Type B pancreatic cell (in vitro differentiated cells): ENCODE data around the gene SCN8A. TPM values are rescaled to one million over a fixed set of nuclear protein-coding genes. Genes with fewer than 3 reads are reported as not detected.

Source experiments
- DNase-seq: peaks from one replicate; pipeline ENCODE4 v3.0.0; 2021; ENCODE audit warnings: mixed read lengths; ENCODE audit not compliant: unreplicated experiment; ENCODE audit errors: extremely low spot score
- H3K27ac Mint-ChIP-seq: 2 replicates; pipeline ENCODE4 v1.8.0; 2021; ENCODE audit warnings: mild to moderate bottlenecking, mixed read lengths
- H3K27me3 Mint-ChIP-seq: 2 replicates; pipeline ENCODE4 v1.8.0; 2021; ENCODE audit warnings: mixed read lengths
- H3K36me3 Mint-ChIP-seq: 2 replicates; pipeline ENCODE4 v1.8.0; 2021; ENCODE audit warnings: mixed read lengths
- H3K4me1 Mint-ChIP-seq: one replicate; pipeline ENCODE4 v1.8.0; 2021; ENCODE audit warnings: mixed read lengths; ENCODE audit not compliant: unreplicated experiment
- H3K4me3 Mint-ChIP-seq: 2 replicates; pipeline ENCODE4 v1.8.0; 2021; ENCODE audit warnings: mild to moderate bottlenecking, mixed read lengths
- H3K9me3 Mint-ChIP-seq: 2 replicates; pipeline ENCODE4 v1.8.0; 2021; ENCODE audit warnings: mixed read lengths
- total RNA-seq: library from RNA; stranded (reverse); gene quantifications from 2 replicates; pipeline ENCODE4 v1.2.1, GENCODE V29; 2021; ENCODE audit warnings: low replicate concordance
- TF ChIP-seq, protein P1 (sequence below): fragments of 200-600 bp; sonication (generic); conservative IDR thresholded peaks from 2 replicates; pipeline ENCODE4 v1.5.0; 2021; ENCODE audit warnings: antibody characterized with exemption, mild to moderate bottlenecking

Gene SCN8A
- total RNA-seq, 1 donor from 2014 or later, result 3.9 TPM

DNA sequence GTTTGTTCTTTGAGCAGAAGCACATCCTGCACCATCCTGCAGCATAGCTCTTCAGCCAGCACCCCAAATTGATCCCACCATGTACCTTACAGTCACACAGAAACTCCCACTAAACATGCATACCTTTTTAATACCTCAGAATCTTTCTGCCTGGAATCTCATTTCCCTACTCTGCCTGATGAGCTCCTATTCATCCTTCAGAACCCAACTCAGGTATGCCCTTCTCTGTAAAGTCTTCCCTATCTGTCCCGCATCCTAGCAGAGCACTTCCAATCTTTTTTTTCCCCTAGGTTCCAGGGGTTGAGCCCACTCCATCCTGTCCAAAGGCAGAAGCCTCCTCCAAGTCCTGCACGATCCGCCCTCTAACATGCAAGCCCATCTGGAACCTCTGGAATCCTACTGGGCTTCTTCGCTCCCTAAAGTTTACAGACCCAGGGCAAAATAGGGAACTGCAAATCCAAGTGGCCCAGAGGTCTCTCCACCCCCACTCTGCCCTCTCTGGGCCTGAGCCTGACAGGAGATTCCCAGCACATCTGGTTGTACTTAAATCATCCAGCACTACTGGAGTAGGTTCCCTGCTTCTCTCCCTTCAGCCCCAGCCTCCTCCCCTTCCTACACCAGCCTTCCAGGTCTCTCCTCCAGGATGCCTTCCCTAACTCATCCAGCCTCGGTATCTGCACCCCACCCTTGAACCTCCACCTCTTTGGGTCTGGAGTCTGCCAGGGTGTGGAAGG, 261.5 kb downstream of the SCN8A start:
- Mint-ChIP-seq H3K4me3 (peak overlapping the region; percentile 18), H3K27ac (peak overlapping the region; percentile 40), H3K27me3 (peaks cover 5% of the 10 kb centered on the region), H3K36me3 (no peaks in the 10 kb centered on the region), H3K9me3 (no peaks in the 10 kb centered on the region), H3K4me1 (peaks cover 45% of the 10 kb centered on the region)
- no peak for DNase-seq
- TF ChIP-seq, protein P1, sequence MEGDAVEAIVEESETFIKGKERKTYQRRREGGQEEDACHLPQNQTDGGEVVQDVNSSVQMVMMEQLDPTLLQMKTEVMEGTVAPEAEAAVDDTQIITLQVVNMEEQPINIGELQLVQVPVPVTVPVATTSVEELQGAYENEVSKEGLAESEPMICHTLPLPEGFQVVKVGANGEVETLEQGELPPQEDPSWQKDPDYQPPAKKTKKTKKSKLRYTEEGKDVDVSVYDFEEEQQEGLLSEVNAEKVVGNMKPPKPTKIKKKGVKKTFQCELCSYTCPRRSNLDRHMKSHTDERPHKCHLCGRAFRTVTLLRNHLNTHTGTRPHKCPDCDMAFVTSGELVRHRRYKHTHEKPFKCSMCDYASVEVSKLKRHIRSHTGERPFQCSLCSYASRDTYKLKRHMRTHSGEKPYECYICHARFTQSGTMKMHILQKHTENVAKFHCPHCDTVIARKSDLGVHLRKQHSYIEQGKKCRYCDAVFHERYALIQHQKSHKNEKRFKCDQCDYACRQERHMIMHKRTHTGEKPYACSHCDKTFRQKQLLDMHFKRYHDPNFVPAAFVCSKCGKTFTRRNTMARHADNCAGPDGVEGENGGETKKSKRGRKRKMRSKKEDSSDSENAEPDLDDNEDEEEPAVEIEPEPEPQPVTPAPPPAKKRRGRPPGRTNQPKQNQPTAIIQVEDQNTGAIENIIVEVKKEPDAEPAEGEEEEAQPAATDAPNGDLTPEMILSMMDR, result no peak

DNA sequence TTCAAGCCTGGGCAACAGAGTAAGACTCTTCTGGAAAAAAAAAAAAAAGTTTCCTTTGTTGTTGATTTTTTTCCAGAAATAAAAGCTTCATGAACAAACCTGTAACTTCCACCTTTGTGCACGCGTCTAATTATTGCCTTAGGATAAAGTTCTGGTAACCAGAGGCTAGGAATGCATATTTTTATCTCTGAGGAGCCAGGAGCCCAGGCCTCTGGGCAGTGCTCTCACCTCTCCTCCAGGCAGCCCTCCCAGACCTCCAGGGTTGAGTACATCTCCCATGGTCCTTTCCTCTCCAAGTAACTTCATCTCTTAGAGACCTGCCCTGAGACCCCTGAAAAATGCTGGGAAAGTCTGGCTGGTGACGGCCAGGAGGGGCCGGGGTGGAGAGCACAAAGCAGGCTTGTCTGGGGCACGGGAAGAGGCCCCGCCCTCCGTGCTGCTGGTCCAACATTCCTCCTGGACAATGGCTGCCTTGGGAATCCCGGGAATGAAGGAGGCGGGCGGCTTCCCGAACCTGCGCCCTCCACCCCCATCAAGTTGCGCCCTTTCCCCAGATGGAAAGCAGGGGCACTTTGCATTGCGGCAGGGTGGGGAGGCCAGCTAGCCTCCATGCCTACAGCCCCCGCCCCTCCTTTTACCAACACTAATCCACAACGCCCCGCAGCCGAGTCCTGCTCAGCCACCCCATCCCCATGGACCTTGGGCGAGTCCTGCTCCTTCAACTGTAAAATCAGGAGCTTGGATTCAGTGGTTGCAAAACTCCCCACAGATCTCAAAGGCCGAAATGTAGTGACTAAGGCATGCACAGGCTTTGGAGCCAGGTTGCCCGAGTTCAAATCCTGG, 264.8 kb downstream of the SCN8A start:
- TF ChIP-seq, protein P1, result no peak
- H3K4me3 Mint-ChIP-seq, result peak overlapping the region; percentile 73
- H3K9me3 Mint-ChIP-seq, result no peaks in the 10 kb centered on the region
- H3K27me3 Mint-ChIP-seq, result peaks cover 5% of the 10 kb centered on the region
- no peak overlapping the region for H3K27ac Mint-ChIP-seq
- H3K4me1 Mint-ChIP-seq, result peaks cover 40% of the 10 kb centered on the region
- no peaks in the 10 kb centered on the region for H3K36me3 Mint-ChIP-seq
- no peak for DNase-seq

DNA sequence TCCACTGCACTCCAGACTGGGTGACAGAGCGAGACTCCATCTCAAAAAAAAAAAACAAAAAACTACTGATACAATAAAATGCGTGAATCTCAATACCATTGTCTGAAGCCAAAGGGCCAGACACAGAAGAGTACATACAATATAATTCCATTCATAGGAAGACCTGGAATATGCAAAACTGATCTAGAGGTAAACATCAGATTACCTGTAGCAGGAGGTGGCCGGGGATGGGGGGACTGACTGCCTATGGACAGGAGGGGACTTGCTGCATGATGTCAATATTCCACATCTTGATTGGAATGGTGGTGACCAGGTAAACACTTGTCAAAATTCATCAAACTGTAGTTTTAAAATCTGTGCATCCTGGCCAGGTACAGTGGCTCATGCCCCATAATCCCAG, 270.0 kb downstream of the SCN8A start:
- H3K27me3 Mint-ChIP-seq, result peaks cover 18% of the 10 kb centered on the region
- peaks cover 26% of the 10 kb centered on the region for H3K4me1 Mint-ChIP-seq
- DNase-seq, result no peak
- no peaks in the 10 kb centered on the region for H3K9me3 Mint-ChIP-seq
- no peaks in the 10 kb centered on the region for H3K36me3 Mint-ChIP-seq
- no peak overlapping the region for H3K27ac Mint-ChIP-seq
- TF ChIP-seq, protein P1, result no peak
- no peak overlapping the region for H3K4me3 Mint-ChIP-seq

Other genes with a start within 250 kb of the SCN8A start
- not detected in 2 replicates for gene CELA1, start 244.6 kb upstream of the SCN8A start, total RNA-seq
- 17.2 and 87.4 TPM in 2 replicates for gene GALNT6, start 199.8 kb upstream of the SCN8A start, total RNA-seq
- 14.0 and 18.5 TPM in 2 replicates for gene SLC4A8, start 166.4 kb upstream of the SCN8A start, total RNA-seq